HG03439 (cell line): ENCODE results near the gene ASB13.
"Not testable (repeated sequence)": the region's sequence is repeated elsewhere in the genome, so short reads cannot be mapped to it uniquely, and the experiment has no call there.

Experiments used
- ATAC-seq: cut with Tn5 transposase; IDR thresholded peaks from one replicate; pipeline ENCODE4 v1.9.1; 2021; ENCODE audit warnings: mild to moderate bottlenecking, moderate library complexity; ENCODE audit not compliant: unreplicated experiment

ASB13 gene

DNA sequence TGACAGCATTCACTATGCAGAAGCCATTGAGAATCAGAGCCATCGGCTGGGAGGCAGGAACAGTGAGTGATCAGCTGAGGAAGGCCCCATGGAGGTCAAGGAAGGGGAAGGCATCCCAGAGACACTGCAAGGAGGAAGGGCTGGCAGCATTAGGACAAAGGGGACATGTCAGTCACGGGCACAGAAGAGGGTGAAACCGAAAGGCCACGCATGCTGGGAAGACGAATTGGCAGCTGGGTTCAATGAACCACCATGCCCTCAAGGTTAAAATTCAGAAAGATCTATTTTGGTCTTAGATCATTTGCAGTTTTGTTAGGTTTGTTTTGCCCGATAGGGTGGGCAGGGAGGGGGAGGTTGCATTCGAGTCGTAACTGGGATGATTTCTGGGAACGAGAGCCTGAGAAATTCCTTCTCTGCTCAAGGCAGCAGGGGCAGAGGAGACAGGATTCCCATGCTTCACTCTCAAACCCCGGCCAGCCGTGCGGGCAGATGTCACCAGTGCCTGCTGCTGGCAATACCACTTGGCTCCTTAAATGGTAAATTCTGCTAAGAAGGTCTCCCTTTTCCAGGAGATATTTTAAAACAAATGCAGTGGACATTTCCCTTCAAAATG lies 57.7 kb downstream of the ASB13 start:
- ATAC-seq = no peak

GRCh38 chr10:5607594-5607993 lies 58.8 kb downstream of the ASB13 start:
- ATAC-seq = no peak

DNA sequence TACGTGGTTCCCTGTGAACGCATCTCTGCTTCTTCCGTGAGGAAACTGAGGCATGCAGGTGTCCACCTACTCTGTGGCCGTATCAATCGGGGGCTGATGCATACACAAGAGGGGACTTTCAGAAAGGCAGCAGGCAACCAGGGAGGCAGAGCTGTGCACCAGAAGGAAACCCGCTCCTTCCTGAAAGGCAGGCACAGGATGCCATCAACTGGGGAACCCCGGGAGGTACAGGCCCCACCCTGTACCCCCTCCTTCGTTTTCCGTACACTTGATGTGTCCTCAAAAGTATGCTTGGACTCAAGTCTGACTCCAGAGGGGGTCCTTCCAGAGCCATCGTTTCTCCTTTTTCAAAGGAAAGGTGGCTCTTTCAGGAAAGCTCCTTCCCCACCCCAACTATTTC lies 59.5 kb downstream of the ASB13 start:
- ATAC-seq = no peak

DNA sequence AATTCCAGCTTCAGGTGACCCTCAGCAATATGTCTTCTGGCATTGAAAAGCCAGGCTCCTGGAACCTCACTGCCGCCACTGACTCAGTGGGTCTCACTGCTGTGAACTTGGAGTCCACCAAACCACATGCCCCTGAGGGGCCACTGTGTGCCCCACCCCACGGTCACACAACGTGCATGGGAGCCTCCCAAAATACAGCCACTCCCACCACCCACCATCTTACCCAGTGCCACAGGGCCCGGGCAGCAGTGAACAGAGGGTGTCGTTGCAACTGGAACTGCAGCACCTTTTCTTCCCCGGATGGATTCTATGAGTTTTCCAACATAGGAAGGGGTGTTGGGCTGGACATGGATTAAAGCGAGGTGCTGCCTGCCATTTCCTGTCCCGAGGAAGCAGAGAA lies 60.1 kb downstream of the ASB13 start:
- no peak for ATAC-seq

- ATAC-seq = no peak
Measured at GRCh38 chr10:5604961-5605360, 61.4 kb downstream of the ASB13 start.

DNA sequence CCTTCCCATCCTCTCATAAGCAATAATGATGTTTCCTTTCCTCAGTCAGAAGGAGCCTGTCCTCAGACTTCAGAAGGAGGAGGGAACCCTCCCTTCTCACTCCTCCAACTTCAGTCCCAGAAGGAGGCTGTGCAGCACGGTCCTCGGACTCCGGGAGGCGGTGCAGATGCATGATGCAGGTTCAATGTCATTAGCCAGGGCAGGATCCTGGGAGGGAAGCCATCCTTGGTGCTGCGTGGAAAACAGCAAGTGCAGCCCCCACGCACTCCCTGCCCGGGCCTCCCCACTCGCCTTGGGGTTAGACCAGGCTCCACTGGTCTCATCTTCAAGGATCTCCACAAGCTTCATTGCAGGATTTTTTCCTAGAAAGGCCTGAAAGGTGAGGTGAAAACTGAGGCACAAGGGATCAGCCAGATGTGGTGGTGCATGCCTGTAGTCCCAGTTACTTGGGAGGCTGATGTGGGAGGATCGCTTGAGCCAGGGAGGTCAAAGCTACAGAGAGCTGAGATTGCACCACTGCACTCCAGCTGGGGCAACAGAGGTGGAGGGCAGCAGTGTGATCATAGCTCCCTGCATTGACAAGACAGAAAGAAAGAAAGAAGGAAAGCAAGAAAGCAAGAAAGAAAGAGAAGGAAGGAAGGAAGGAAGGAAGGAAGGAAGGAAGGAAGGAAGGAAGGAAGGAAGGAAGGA lies 62.0 kb downstream of the ASB13 start:
- no peak for ATAC-seq

GRCh38 chr10:5603848-5604170 lies 62.6 kb downstream of the ASB13 start:
- no peak for ATAC-seq

DNA sequence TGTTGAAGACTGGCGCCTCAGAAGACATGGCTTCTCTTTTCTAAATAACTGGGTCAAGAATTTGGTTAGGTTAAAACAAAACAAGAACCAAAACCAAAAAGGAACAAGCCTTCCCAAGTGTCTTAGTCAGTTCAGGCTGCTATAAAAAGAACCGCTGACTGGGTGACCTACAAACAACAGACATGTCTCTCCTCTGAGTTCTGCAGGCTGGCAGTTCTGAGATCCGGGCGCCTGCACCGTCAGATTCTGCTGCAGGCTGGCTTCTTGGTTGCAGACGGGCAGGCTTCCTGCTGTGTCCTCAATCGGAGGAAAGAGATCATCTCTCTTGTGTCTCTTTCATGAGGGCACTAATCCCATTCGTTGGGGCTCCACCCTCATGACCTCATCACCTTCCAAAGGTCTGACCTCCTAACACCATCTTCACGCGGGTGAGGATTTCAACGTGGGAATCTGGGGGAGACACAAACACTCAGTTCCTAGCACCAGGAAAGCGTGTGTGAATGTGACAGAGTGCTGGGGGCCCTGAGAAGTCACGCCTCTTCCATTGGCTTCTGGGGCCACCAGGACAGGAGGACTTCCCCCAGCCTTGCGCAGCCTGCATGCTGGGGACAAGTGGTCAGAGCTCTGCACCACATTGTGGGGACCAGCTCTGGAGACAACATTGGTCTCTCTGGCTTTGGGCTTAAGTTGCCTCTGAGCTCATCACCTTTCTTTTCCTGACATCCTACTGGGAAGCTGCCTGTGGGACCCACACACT lies 63.1 kb downstream of the ASB13 start:
- no peak for ATAC-seq

DNA sequence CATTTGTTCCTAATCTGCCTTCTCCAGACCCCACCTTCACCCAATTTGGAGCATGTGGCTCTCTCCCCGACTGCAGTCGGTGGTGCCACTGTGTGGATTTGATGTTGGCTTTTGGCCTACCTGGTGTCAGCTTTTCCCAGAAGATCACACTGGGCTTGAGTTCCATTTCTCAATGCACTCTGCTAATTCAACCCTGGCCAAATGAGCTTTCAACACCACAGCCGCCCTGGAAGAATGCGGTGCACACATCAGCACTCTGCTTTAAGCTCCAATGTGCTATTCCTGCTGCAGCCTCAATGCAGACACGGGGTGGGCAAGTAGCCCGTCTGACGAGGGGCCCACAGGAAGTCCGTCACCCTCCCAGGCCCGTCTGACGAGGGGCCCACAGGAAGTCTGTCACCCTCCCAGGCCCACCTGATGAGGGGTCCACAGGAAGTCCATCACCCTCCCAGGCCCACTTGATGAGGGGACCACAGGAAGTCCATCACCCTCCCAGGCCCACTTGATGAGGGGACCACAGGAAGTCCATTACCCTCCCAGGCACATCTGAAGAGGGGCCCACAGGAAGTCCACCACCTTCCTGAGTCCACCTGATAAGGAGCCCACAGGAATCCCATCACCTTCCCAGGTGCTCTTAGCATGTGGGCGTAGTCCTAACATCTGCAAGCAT lies 64.4 kb downstream of the ASB13 start:
- no peak for ATAC-seq

DNA sequence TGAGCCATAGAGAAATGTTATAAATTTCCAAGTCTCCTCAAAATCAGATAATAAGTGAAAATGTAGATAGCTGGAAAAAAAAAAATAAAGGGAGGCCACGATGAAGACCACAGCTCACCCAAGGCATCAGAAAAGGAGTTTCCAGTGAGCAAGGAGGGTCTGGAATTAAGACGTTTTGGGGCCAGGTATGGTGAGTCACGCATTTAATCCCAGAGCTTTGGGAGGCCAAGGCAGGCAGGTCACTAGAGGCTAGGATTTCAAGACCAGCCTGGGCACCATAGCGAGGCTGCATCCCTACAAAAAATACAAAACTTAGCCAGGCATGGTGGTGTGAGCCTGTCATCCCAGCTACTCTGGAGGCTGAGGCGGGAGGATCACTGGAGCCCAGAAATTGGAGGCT lies 65.5 kb downstream of the ASB13 start:
- ATAC-seq = no peak

DNA sequence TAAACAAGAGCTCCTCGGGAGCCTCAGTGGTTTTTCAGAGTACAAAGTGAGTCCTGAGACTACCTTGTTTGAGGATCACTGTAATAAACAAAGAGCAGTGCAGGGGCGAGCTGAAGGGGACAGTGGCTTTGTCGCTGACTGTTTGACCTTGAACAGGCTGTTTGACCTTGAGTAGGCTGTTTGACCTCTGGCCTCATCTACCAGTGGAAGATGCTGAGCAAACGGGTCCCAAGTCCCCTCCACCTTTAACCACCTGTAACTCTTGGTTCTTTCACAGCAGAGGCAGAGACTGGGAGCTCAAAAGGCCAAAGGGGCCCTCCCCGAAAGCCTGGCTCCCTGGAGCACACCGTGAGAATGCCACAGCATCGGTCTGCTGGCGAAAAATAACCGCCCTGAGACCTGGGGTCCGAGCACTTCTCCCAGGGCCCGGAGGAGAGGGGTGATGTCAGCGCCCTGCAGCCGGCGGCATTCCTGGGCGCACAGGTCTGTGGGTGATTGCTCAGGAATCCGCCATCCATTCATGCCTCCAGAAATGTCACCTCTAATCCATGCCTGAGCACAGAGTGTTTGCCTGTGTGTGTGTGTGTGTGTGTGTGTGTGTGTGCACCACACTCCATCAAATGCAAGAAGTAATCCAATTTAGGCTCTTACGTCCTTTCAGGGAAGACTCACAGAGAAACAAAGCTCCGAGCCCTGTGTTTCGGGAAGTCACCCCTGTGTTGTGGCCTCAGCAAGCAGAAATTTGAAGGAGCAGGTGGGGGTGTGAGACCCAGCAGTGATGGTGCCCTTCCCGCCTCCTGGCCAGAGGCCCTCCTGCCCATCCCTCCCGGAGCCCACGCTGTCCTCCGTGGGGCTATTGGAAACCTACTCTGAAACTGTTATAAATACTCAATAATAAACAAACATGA lies 66.5 kb downstream of the ASB13 start:
- no peak for ATAC-seq

DNA sequence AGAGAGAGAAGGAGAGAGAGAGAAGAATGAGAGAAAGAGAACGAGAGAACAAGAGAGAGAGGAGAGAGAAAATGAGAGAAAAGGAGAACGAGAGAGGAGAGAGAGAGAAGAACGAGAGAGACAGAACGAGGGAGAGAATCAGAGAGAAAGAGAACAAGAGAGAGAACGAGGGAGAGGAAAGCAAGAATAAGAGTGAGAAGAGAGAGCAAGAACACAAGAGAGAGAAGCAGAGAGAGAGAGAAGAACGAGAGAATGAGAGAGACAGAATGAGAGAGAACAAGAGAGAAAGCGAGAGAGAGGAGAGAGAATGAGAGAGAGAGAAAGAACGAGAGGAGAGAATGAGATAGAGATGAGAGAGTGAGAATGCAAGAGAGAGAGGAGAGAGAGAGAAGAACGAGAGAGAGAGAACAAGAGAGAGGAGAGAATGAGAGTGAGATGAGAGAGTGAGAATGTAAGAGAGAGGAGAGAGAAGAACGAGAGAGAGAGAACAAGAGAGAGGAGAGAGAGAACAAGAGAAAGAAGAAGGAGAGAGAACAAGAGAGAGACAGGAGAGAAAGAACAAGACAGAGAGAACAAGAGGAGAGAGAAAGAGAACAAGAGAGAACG lies 68.2 kb downstream of the ASB13 start:
- no peak for ATAC-seq

GRCh38 chr10:5596611-5597341 lies 69.6 kb downstream of the ASB13 start:
- ATAC-seq = no peak

GRCh38 chr10:5595994-5596471 lies 70.4 kb downstream of the ASB13 start:
- no peak for ATAC-seq

- ATAC-seq = no peak
Measured at GRCh38 chr10:5595591-5595990, 70.8 kb downstream of the ASB13 start.

DNA sequence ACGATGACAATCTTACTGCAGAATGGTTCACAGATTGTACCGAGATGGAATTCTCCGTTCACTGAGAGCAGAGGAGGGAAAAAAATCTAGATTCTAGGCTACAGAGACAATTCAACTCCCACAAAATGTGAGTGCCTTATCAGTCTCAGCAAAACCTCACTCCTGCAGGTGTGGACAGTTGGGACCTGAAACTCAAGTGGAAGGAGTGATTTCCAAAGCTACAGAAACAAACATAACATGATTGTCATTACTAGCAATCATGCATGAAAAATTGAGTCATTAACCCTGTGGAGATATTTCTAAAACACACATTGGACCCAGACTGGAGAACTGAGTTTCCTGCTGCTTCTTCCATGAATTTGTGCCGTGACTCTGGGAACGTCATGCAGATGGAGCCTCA lies 71.3 kb downstream of the ASB13 start:
- no peak for ATAC-seq

DNA sequence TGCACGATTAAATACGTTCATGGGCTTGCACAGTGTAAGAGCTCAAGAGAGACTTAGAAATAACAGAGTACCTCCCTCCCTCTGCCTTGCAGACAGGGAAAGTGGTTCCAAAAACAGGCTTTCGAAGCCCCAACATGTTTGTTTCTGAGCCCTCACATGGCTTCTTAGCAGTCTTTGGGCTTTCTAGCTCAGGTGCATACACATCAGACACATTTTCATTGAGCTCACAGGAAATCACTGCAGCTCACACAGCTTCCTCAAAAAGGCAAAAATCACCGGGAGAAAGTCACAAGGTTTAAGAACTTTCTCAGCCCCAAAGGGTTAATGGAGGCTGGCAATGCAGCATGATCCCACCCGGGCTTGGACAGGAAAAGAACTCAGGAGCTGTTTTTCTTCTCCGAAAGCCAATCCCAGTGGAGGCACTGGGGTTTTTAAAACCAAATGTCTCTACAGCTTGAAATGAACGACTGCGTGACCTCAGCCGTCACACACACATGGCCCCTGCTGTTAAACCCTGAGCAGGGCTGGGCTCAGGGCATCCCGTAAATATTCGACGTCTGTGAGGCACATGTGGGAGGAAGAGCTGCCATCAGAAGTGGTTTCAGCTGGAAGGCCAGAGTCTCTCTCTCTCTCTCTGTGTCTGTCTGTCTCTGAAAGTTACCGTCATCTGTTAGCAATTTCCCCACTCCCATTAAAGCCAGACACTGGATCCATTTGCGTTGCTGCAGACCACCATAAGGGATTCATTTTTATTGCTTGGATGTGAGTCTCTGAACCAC lies 71.9 kb downstream of the ASB13 start:
- no peak for ATAC-seq

- ATAC-seq = not testable (repeated sequence)
Measured at GRCh38 chr10:5593347-5593746, 73.0 kb downstream of the ASB13 start.

DNA sequence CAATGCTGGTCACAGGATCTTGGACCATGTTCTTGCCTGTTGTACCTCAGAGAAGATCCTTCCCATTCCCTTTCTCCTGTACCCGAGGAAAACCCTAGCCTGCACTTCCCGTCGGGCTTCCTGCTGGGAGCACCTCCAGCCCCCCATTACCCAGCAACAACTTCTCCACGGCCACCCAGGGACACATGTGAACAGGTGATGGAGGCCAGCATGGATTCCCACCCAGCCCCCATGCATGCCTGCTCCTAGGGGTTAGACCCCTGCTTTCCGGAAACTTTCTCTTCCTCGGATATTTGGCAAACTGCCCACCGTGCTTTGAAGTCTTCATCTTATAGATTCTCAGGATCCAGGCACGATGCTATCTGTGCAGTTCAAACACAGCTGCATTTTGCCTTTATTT lies 74.3 kb downstream of the ASB13 start:
- ATAC-seq = no peak
